K562 (cell line): Measurements from ENCODE around the gene LRRTM4.

ENCODE experiments used
- CREM ChIP-seq: IDR thresholded peaks from 2 replicates; pipeline ENCODE4 v1.6.1; 2014; ENCODE audit warnings: antibody characterized with exemption, low read depth
- CTBP1 ChIP-seq: fragments of 450-650 bp; IDR thresholded peaks from 2 replicates; pipeline ENCODE4 v1.6.1; 2016; ENCODE audit warnings: borderline replicate concordance
- CTCF ChIP-seq, 3 experiments: IDR thresholded peaks in 2 of 3; conservative IDR thresholded peaks in 1 of 3; 2 replicates each; pipeline ENCODE4 v1.5.1; 2011 to 2012; ENCODE audit warnings: low read length in 3 of 3, mild to moderate bottlenecking in 3 of 3, control low read depth in 2 of 3, improper control_type of control experiment in 1 of 3, inconsistent platforms in 1 of 3, low read depth in 1 of 3, mixed read lengths in 1 of 3, moderate library complexity in 1 of 3; ENCODE audit not compliant: insufficient read depth in 2 of 3
- MAFK ChIP-seq: IDR thresholded peaks from 2 replicates; pipeline ENCODE4 v1.6.1; 2011; ENCODE audit warnings: low read length, improper control_type of control experiment
- MEF2D ChIP-seq: conservative IDR thresholded peaks from 2 replicates; pipeline ENCODE4 v1.6.1; 2016; ENCODE audit warnings: low read depth, missing genetic modification characterization, missing compliant biosample characterization
- MXD1 ChIP-seq: fragments of 250-450 bp; sonication (Bioruptor Pico); IDR thresholded peaks from 2 replicates; pipeline ENCODE4 v1.8.0; 2021; ENCODE audit warnings: borderline replicate concordance, mild to moderate bottlenecking, moderate library complexity; ENCODE audit not compliant: poor library complexity, severe bottlenecking
- PHF20 ChIP-seq: fragments of 450-650 bp; IDR thresholded peaks from 2 replicates; pipeline ENCODE4 v1.6.1; 2018; ENCODE audit not compliant: partially characterized antibody
- POLR2AphosphoS5 ChIP-seq: IDR thresholded peaks from 2 replicates; pipeline ENCODE4 v1.6.1; 2011; ENCODE audit warnings: mild to moderate bottlenecking, low read depth, low read length, moderate library complexity; ENCODE audit not compliant: control insufficient read depth, insufficient read depth
- ZBTB26 ChIP-seq: fragments of 450-650 bp; formaldehyde crosslinking; IDR thresholded peaks from 2 replicates; pipeline ENCODE4 v1.4.0; 2022; ENCODE audit warnings: missing genetic modification characterization
- ZNF239 ChIP-seq: fragments of 250-450 bp; sonication (Bioruptor Pico); IDR thresholded peaks from 2 replicates; pipeline ENCODE4 v1.4.0; 2020; ENCODE audit warnings: mild to moderate bottlenecking

- TF ChIP-seq POLR2AphosphoS5 (no peak), MAFK (no peak), CTCF (IDR thresholded peaks at IDR 0.05 in 2 of 3, conservative IDR thresholded peaks at IDR 0.05 in 1 of 3; ENCODE audit: insufficient read depth in 2 of 3, low read depth in 1 of 3, low read length in 3 of 3) (no peak), PHF20 (no peak), CREM (no peak), MEF2D (tag) (no peak), ZBTB26 (CRISPR knock-in tag) (no peak), MXD1 (no peak), CTBP1 (no peak), ZNF239 (no peak)
Measured at GRCh38 chr2:76975752-76976151, 546.4 kb downstream of the LRRTM4 start.
